ENCODE data around the gene TGFB3.

The TGFB3 gene

GRCh38 chr14:75987201-75987970 is 5.6 kb upstream of the TGFB3 start:
- no peak for DNase-seq (ENCODE audit: low read depth in 3 of 3)

GRCh38 chr14:75986439-75986765 is 4.6 kb upstream of the TGFB3 start:
- no peak for DNase-seq (ENCODE audit: low read depth in 3 of 3)

GRCh38 chr14:75985618-75986438 is 4.0 kb upstream of the TGFB3 start, which contains the start of gene IFT43:
IFT43 (plus strand) TSS chr14:75985763; CDS start chr14:75985787, 24 bp downstream.
- peak; percentile 79 to 93 (median 82) for DNase-seq (ENCODE audit: low read depth in 3 of 3)

DNA sequence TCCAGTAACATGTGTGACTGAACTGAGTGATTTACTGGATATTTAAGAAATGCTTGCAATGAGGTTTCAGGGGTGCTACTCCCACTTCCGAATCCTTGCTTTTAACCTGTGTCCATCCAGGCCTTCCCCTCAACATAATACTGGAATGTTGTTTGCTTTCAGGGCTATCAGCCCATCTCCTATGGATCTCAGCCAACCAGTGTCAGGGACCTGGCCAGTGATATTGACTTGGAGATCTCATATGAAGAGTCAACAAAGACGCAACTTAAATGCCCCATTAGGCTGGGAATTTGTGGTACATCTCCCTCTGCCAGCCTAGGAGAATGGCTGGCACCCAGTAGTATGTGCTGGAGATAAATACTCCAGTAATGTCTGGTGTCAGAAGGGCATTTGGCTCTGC is 2.9 kb upstream of the TGFB3 start:
- no peak for DNase-seq (ENCODE audit: low read depth in 3 of 3)

DNA sequence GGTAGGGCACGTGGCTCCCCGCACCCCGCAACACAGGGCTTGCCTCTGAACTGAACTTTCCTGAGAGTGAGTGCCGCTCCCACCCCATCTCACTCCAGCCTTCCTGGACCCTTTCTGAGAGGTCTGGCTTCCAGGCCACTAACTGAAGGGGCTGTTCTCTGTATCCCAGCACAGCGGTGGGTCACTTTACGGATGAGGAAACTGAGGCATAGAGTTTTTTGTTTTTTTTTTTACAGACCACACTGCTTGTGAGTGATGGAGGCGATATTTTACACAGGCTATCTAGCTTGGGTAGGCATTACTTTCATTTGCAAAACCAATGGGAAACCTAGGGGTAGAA is 1.2 kb upstream of the TGFB3 start:
- DNase-seq (ENCODE audit: low read depth in 3 of 3) = no peak

GRCh38 chr14:75982266-75983018 is 647 bp upstream of the TGFB3 start:
- peak; percentile 48 to 68 (median 53) for DNase-seq (ENCODE audit: low read depth in 3 of 3)

- DNase-seq (ENCODE audit: low read depth in 3 of 3) = no peak
Observed at GRCh38 chr14:75980856-75981255, 939 bp downstream of the TGFB3 start.

GRCh38 chr14:75979648-75980565 is 1.9 kb downstream of the TGFB3 start:
- no peak for DNase-seq (ENCODE audit: low read depth in 3 of 3)

DNA sequence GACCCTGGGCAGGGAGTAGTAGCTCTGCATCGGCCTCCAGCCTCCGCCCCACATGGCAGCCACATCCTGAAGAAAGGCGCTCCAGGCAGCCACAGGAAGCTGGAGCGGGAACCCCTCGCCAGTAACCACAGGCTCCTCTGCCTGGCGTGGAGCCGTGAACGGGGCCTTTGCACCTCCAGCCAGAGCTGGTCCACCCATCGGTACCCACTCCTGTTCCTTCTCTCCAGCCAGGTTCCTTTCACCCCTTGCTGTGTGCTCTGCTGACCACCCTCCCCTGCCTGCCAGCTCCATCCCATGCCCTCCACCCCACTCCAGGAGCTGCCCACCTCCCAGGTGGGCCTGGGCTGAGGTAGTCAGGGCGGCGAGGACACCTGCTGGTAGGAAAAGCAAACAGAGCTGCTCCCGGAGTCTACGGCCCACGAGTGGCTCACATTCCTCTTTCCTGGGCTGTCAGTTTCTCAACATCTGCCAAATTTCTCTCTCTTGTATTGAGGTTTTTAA is 2.7 kb downstream of the TGFB3 start:
- no peak for DNase-seq (ENCODE audit: low read depth in 3 of 3)

DNA sequence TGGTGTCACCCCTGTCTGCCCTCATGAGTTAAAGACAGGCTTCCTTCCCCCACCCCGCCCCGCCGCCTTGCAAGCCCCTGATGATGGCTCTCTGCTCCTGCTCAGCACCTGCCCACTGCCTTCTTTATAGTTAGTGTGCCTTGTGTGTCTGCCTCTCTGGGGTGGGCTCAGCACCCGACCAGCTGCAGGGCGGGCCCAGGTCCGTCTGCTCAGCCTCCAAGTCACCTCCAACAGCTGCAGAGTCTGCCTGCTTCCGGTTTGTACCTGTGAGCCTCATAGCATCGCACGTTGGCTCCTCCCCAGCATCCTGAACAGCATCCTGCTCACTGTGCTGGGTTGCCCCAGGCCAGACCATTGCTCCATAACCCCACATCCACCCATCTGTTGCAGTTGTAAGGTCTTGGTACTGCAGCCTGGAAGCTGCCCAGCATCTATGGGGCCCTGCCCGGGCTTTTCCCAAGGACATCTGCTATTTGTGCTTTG is 3.5 kb downstream of the TGFB3 start:
- DNase-seq (ENCODE audit: low read depth in 3 of 3) = no peak

- DNase-seq (ENCODE audit: low read depth in 3 of 3) = no peak
Observed at GRCh38 chr14:75977582-75977943, 4.2 kb downstream of the TGFB3 start.

DNA sequence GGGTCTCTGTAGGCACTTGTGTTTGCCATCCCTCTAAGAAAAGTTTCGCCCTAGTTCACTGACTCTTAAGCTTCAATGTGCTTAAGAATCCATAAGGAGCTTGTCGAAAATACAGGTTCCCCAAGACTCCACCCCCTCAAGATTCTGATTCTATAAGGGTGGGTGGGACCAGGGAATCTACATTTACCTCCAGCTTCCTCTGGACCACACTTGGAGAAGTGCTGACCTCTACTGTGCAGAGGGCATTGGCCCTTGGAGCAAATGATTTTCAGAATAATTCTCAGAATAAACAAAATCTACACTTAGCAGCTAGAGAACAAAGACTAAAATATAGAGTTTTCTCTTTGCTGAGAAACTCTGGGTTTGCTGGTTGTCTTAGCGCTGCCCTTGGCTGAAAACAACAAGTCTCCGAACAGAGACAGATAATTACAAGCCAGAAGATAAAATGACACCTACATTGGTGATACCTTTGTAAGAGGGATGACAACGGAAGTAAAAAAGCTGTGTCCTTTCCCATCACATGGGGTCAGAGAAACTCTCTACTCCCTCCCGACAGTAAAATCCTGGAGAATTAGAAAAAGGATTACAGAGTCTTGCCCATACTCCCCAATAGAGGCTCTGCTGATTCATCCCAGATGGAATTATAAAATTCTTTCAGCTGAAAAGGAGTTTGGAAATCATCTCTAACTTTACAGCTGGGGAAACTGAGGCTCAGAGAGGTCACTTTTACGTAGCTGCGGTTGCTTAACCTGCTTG is 4.8 kb downstream of the TGFB3 start:
- no peak for DNase-seq (ENCODE audit: low read depth in 3 of 3)

DNA sequence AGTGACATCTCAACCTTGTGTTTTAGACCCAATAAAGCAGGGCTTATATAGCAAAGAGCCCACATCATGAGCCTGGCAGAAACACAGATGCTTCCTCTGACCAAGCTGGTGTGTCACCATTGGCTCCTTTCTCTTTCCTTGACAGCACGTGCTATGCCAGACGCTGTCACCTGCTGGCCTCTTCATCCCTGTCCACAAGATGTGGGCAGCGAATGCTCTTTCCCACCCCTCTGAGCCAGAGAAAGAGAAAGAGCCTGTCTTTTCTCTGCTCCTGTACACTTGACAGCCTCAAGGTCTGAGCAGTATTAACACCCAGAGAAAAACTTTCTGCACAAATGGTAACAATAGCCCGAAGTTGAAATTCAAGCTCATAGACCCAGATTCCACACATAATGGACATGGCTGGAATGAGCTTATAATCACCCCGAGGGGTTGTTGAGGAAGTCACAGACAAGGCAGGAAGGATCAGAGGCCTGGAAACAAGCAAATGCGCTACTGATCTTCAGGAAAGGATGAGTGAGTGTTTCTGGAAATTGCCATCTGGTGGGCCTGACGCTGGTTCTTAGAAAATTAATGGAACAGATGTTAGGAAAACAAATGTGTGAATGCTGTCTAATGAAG is 8.9 kb downstream of the TGFB3 start:
- DNase-seq (ENCODE audit: low read depth in 3 of 3) = no peak

GRCh38 chr14:75971509-75971908 is 10.3 kb downstream of the TGFB3 start:
- no peak for DNase-seq (ENCODE audit: low read depth in 3 of 3)

DNA sequence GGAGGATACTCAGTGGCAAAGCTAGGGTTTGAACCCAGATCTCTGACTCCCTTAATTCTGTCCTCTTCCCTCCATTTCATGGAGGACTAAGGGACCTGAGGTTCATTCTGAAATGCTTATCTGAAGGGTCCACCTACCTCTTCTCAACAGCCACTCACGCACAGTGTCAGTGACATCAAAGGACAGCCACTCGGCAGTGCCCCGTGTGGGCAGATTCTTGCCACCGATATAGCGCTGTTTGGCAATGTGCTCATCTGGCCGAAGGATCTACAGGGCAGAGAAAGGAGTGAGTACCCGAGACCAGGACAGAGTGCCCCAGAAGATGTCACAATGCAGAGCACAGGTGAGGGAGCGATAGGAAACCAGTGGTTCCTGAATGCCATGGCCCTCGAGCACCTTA is 10.8 kb downstream of the TGFB3 start:
- DNase-seq (ENCODE audit: low read depth in 3 of 3) = no peak

GRCh38 chr14:75969891-75970290 is 11.9 kb downstream of the TGFB3 start:
- DNase-seq (ENCODE audit: low read depth in 3 of 3) = no peak

DNA sequence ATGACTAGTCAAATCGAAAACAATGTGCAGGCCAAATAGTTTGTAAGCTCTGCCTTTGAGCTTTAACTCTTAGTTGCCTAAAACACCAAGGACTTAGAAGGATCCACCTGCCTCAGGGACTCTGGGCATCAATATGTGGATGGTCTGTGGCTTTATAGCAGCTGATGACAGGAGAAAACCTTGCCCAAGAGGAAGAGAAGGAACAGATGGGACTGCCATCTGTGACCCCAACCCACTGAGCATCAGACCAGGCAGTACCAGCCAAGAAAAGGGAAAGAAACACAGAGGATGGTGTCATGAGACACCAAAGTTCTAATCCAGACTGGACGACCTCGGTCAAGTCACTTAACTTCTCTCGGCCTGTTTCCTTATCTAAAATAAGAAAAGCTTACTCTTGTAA is 12.7 kb downstream of the TGFB3 start:
- DNase-seq (ENCODE audit: low read depth in 3 of 3) = no peak

DNA sequence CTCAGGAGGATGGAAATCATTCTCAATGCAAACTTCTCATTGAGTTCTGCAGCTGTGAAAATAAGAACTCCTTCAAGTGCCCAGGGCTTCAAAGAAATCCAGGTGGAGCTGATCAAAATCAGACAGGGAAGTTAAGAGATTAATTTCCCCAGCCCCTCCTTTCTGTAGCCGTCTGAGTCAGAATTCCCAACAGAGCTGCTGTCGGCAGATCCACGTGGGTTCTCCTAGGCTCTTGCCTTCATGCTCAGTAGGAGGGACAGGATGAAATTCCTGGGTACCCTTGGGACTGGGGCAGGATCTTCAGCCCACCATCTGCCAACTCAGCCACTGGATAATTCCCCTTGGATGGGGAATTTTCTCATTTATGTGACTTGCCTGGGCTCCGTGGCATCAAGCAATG is 13.3 kb downstream of the TGFB3 start:
- DNase-seq (ENCODE audit: low read depth in 3 of 3) = no peak

DNA sequence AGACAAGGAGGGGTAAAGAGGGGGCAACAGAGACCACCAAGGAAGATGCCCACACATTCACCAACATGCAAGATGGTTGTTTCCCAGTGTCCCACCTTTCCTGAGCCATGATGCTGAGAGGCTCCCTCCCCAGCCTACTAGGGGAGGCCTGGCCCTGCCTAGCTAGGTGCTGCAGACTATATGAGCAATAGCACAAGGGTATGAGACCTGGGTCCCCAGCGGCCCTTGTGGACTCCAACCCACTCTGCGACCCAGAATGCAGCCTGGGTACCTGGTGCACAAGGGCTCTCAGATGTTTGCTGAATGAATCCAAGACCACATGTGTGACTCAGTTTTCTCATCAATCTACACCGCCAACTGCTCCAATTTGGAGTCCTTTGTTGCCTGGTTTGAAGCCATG is 13.9 kb downstream of the TGFB3 start:
- DNase-seq (ENCODE audit: low read depth in 3 of 3) = no peak

GRCh38 chr14:75961662-75962061 is 20.1 kb downstream of the TGFB3 start:
- DNase-seq (ENCODE audit: low read depth in 3 of 3) = no peak
